HuH-7.5 (cell line): Measurements from ENCODE around the gene FAM43A.

Experiments
- DNase-seq: peaks from one replicate; pipeline ENCODE4 v3.0.0; 2011; ENCODE audit warnings: low spot score

FAM43A gene

GRCh38 chr3:194711286-194711685, 25.6 kb downstream of the FAM43A start:
- no peak for DNase-seq

- DNase-seq = no peak
These were observed 26.2 kb downstream of the FAM43A start for GRCh38 chr3:194711913-194712312.

- no peak for DNase-seq
These were observed 27.8 kb downstream of the FAM43A start for GRCh38 chr3:194713299-194714136.

- no peak for DNase-seq
These were observed 28.4 kb downstream of the FAM43A start for GRCh38 chr3:194714137-194714455.

GRCh38 chr3:194714564-194714963, 28.9 kb downstream of the FAM43A start:
- no peak for DNase-seq

- no peak for DNase-seq
These were observed 29.5 kb downstream of the FAM43A start for GRCh38 chr3:194715022-194715800.

GRCh38 chr3:194718079-194718478, 32.4 kb downstream of the FAM43A start:
- no peak for DNase-seq

- no peak for DNase-seq
These were observed 34.4 kb downstream of the FAM43A start for GRCh38 chr3:194720048-194720447.

- no peak for DNase-seq
These were observed 38.3 kb downstream of the FAM43A start for GRCh38 chr3:194723846-194724618.

- DNase-seq = no peak
These were observed 39.7 kb downstream of the FAM43A start for GRCh38 chr3:194725346-194725745.

- DNase-seq = no peak
These were observed 41.9 kb downstream of the FAM43A start for GRCh38 chr3:194727435-194728128.

GRCh38 chr3:194728986-194729385, 43.3 kb downstream of the FAM43A start:
- DNase-seq = no peak

GRCh38 chr3:194730365-194730764, 44.7 kb downstream of the FAM43A start:
- DNase-seq = no peak

GRCh38 chr3:194731506-194732073, 45.9 kb downstream of the FAM43A start:
- DNase-seq = no peak

GRCh38 chr3:194732617-194733016, 46.9 kb downstream of the FAM43A start:
- DNase-seq = no peak

GRCh38 chr3:194736277-194736895, 50.7 kb downstream of the FAM43A start:
- DNase-seq = no peak

GRCh38 chr3:194736896-194737600, 51.4 kb downstream of the FAM43A start:
- no peak for DNase-seq
